SK-N-SH treated with all-trans-retinoic acid at 6 μM for 48 hours (cell line): Measurements from ENCODE around the gene IFT172.

ENCODE experiments used
- ARNTL ChIP-seq: fragments of 450-650 bp; formaldehyde crosslinking; IDR thresholded peaks from 2 replicates; pipeline ENCODE4 v1.5.0; 2020; ENCODE audit warnings: low read depth, mild to moderate bottlenecking, moderate library complexity, borderline replicate concordance
- CSDC2 ChIP-seq: fragments of 250-450 bp; sonication (Bioruptor Pico); IDR thresholded peaks from 2 replicates; pipeline ENCODE4 v1.5.0; 2020; ENCODE audit warnings: mild to moderate bottlenecking, moderate library complexity
- ESRRG ChIP-seq: fragments of 250-450 bp; sonication (Bioruptor Pico); IDR thresholded peaks from 2 replicates; pipeline ENCODE4 v1.6.1; 2021; ENCODE audit warnings: mild to moderate bottlenecking
- ISL1 ChIP-seq: fragments of 250-450 bp; sonication (Bioruptor Pico); IDR thresholded peaks from 2 replicates; pipeline ENCODE4 v2.1.2; 2022; ENCODE audit warnings: mild to moderate bottlenecking, moderate library complexity
- OSR1 ChIP-seq: fragments of 250-450 bp; sonication (Bioruptor Pico); IDR thresholded peaks from 2 replicates; pipeline ENCODE4 v1.8.0; 2022; ENCODE audit warnings: moderate library complexity, mild to moderate bottlenecking, inconsistent platforms
- RARB ChIP-seq: fragments of 250-450 bp; sonication (Bioruptor Pico); IDR thresholded peaks from 2 replicates; pipeline ENCODE4 v1.8.0; 2021; ENCODE audit warnings: mild to moderate bottlenecking, moderate library complexity
- SNAI2 ChIP-seq: fragments of 250-450 bp; sonication (Bioruptor Pico); IDR thresholded peaks from 2 replicates; pipeline ENCODE4 v1.5.0; 2020; ENCODE audit warnings: mild to moderate bottlenecking, moderate library complexity
- TOX ChIP-seq: fragments of 250-450 bp; sonication (Bioruptor Pico); IDR thresholded peaks from 2 replicates; pipeline ENCODE4 v1.8.0; 2021; ENCODE audit warnings: mild to moderate bottlenecking, moderate library complexity, borderline replicate concordance
- ZC3H10 ChIP-seq: fragments of 250-450 bp; sonication (Bioruptor Pico); IDR thresholded peaks from 2 replicates; pipeline ENCODE4 v1.5.1; 2021; ENCODE audit warnings: mild to moderate bottlenecking, moderate library complexity
- ZFP30 ChIP-seq: fragments of 450-650 bp; formaldehyde crosslinking; IDR thresholded peaks from 2 replicates; pipeline ENCODE4 v1.5.0; 2022; ENCODE audit warnings: mild to moderate bottlenecking, moderate library complexity
- TF ChIP-seq, protein P1 (sequence below): fragments of 250-450 bp; sonication (Bioruptor Pico); IDR thresholded peaks from 2 replicates; pipeline ENCODE4 v1.8.0; 2020; ENCODE audit warnings: mild to moderate bottlenecking, moderate library complexity, borderline replicate concordance

DNA sequence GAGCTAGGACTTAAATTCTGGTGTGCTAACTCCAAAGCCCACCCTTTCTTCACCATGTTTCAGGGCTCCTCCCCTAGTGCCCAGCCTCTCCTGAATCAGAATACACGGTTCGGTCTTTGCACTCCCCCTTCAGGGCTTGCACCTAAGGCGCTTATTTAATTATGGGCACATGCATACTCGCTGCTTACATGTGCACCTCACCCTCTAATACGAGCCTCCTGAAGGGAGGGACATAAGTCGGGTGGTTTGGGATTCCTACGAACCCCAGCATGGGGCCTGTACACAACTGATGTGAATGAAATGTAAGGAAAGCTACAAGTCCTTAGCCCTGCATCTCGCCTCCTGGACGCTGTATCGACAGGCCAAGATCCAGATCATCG is 435 bp downstream of the IFT172 start:
- TF ChIP-seq ESRRG (CRISPR knock-in tag) (no peak), ZFP30 (CRISPR knock-in tag) (no peak), RARB (CRISPR knock-in tag) (no peak), SNAI2 (CRISPR knock-in tag) (no peak), ZC3H10 (CRISPR knock-in tag) (no peak), TOX (CRISPR knock-in tag) (no peak), ISL1 (CRISPR knock-in tag) (no peak), OSR1 (CRISPR knock-in tag) (no peak), ARNTL (CRISPR knock-in tag) (no peak), CSDC2 (no peak)
- TF ChIP-seq, protein P1, sequence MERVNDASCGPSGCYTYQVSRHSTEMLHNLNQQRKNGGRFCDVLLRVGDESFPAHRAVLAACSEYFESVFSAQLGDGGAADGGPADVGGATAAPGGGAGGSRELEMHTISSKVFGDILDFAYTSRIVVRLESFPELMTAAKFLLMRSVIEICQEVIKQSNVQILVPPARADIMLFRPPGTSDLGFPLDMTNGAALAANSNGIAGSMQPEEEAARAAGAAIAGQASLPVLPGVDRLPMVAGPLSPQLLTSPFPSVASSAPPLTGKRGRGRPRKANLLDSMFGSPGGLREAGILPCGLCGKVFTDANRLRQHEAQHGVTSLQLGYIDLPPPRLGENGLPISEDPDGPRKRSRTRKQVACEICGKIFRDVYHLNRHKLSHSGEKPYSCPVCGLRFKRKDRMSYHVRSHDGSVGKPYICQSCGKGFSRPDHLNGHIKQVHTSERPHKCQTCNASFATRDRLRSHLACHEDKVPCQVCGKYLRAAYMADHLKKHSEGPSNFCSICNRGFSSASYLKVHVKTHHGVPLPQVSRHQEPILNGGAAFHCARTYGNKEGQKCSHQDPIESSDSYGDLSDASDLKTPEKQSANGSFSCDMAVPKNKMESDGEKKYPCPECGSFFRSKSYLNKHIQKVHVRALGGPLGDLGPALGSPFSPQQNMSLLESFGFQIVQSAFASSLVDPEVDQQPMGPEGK (CRISPR knock-in tag) = no peak
